ENCODE data around the gene DDX47.
A peak's percentile ranks its signal among the peaks of the same experiment; 100 is the strongest.
"Not testable (repeated sequence)": the region's sequence is repeated elsewhere in the genome, so short reads cannot be mapped to it uniquely, and the experiment has no call there.

DDX47 gene

DNA sequence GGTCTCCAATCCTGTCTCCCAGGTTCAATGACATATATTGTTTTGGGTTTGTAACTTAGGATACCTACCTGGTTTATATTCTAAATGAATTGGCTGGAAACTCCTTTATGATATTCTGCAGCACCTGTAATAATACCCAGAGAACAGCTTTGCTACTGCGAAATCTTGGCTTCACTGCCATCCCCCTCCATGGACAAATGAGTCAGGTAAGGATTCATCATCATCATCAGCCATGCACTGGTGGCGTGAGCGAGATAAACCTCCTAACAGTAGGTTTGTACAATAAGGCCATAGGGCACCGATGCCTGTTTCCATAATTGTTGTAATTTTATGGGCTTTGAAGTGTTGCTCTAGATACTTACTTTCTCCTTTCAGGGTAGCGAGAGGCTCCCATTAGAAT lies 10.7 kb downstream of the DDX47 start:
- DNase-seq: no peak

DNA sequence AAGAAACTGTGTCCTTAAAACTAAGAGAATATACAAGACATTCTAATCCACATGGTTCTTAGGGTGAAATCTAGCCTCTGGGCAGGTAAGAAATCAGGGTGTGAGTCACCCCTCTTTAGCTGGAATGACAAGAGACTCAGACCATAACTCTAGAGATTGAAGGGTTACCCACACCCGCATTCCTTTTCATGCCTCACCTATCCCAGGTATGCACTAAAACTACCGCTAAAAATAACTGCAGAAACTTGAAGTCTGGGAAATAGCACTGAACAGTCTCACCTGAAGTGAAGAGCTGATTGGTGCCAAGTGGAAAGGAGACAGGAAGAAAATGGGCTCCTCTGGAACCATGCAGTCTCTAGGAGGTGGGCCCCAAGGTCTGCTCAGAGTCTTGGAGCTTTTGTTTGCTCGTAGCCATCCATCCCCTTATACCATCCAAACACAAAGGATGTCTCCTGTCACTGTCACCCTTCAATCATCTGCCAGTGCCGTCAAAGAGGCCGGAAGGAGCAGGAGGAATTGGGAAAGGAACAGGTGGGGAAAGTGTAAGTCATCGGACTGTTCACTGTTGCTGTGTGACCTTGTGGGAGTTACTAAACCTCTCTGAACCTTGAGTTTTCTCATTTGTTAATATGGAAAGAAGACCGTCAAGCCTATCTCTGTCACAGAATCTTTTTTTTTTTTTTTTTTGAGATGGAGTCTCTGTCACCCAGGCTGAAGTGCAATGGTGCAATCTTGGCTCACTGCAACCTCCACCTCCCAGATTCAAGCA lies 22.4 kb downstream of the DDX47 start:
- DNase-seq: no peak

DNA sequence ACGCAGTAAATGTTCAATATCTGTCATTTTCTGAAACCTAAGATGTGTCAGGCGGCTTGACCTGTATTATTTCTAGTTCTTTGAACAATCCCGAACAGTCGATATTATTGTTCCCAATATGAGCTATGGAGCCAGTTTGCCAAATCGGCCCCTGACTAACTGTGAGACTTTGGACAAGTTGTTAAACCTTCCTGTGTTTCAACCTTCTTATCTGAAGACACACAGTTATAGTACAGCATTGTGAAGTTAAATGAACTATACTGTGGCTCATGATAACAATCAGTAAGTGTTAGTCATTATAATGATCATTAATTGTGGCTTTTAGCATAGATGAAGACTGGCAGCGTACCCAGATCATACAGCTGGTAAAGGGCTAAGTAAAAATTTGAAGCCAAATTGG lies 23.4 kb downstream of the DDX47 start:
- DNase-seq: no peak

DNA sequence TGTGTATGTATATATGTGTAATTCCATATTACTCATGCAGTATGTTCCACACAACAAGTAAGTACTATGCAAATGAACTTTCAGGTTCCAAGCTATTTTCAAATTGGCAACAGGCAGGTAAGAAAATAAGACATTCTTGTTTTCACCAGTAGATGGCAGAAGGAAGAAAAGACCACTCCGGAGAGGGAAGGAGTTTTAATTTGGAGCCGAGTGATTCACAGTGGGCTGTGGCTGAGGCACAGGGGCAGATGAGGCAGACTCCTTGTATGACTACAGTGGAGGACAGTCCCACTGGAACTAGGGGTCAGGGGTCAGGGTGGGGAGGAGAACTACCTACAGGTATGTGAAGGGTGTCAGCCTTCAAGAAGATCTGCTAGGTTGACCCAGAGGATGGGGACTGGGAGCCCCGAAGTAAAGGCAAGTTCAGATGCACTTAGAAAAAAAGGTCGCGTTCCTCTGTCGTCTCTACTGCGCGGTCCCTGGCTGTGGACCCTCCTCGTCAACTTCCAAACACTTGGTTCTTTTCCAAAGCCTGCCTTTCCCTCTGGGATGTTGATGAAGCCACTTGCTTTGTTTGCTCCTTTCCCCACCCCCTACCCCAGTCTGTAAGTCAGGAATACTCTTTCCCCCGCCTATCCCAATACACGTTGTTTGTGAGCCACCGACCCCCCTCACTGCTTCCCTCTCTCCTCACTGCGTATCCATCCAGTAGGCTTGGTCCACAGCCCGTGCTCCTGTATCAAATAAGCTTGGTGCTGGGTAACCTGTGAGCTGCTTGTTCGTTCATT lies 24.1 kb downstream of the DDX47 start:
- peak; percentile 31 for DNase-seq

DNA sequence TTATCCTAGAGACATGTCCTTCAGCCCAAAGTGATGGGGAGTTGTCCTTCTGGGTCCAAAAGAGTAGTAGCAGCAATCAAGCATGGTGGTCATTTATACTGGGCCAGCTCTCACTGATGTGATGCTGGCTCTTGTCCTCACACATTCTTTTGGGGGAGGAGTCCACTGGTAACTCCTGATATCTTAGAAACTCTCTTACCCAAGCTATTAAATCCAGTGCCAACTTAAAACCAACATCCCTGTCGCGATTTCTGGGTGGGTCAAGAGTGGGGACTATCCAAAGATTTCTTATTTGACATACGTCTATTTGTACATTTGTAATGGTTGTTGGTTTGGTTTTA lies 24.6 kb downstream of the DDX47 start:
- no peak for DNase-seq

DNA sequence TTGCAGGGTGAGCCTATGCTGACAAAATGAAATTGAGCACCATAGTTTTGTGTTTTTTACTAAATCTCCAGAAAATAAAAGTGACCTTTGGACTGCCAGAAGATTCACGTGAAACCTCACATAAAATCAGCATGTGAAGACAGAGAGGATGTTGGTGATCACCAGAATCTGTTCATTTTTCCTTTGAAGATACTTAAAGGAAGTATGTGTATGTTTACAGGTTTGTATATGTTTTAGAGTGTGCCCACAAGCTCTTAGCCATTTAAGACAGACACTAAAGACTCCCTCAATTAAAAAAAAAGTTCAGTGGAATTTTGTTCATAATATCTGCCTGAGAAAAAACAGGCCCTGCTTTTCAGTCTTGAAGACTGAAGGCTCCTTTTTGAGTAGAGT lies 25.9 kb downstream of the DDX47 start:
- DNase-seq: no peak

DNA sequence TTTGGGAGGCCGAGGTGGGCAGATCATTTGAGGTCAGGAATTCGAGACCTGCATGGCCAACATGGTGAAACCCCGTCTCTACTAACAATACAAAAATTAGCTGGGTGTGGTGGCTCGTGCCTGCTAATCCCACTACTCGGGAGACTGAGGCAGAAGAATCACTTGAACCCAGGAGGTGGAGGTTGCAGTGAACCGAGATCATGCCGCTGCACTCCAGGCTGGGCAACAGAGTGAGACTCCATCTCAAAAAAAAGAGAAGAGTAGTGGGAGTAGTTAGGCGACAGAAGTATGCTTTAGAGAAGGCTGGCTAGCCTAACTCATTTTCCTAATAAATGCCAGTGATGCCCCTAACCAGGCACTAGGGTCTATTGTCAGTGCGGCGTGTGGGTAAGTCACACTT lies 26.3 kb downstream of the DDX47 start:
- DNase-seq: not testable (repeated sequence)

DNA sequence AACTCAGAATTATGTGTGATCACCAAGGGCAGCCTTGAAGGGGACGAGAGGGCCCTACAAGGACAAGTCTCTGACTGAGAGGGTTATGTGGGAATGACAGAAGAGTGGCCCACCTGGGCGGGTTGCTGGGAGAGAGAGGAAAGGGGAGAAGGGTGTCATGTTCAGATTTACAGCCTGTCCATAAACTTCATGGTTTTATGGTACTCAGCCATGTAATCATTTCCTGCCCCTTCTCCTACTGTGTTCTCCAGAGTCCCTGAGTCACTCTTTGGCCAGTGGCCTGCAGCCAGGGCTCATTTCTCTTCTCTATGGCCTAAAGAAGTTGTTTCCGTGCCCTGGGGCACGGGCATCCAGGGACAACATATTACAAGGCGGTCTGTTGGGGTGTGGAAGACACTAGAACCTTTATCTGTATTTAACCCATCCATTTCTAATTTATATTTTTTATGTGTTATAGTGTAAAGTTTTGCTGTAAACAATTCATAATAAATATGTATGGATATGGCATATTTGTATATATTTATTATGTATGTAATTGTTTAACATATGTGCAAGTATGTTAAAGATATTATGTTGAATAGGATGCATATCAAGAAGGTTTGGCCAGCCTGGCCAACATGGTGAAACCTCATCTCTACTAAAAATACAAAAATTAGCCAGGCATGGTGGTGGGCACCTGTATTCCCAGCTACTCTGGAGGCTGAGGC lies 26.9 kb downstream of the DDX47 start:
- no peak for DNase-seq

DNA sequence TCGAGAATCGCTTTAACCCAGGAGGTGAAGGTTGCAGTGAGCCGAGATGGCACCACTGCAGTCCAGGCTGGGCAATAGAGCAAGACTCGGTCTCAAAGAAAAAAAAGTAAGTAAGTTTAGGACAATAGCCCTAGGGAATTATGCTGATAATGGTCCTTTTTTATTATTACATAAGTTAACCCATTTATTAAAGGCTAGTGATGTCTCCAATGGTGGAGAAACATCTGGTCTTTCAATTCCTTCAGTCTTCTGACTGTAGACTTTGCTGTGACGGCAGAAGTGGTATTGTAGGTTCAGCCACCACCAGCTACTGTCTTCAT lies 27.4 kb downstream of the DDX47 start:
- DNase-seq: no peak

DNA sequence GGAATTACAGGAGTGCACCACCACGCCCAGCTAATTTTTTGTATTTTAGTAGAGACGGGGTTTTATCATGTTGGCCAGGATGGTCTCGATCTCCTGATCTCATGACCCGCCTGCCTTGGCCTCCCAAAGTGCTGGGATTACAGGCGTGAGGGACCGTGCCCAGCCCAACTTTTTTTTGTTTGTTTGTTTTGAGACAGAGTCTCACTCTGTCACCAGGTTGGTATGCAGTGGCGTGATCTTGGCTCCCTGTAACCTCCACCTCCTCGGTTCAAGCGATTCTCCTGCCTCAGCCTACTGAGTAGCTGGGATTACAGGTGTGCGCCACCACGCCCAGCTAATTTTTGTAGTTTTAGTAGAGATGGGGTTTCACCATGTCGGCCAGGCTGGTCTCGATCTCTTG lies 28.3 kb downstream of the DDX47 start:
- DNase-seq: not testable (repeated sequence)

DNA sequence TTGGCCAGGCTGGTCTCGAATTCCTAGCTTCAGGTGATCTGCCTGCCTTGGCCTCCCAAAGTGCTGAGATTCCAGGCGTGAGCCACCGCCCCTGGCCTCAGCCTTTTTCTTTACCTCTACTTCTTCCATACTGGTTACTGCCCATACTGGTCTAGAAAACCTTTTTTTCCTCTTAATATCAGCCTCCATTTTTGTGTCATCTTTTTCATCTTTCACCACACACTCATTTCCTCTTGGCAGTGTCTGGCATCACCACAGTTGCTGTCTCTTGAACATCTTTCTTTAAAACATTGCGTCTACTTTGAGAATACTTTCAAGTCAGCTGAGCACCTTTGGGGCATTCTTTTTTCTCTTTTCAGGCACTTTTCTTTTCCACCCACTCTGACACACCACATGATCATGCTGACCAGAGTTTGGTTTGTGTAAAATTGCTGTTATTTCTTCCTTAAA lies 32.7 kb downstream of the DDX47 start:
- no peak for DNase-seq

DNA sequence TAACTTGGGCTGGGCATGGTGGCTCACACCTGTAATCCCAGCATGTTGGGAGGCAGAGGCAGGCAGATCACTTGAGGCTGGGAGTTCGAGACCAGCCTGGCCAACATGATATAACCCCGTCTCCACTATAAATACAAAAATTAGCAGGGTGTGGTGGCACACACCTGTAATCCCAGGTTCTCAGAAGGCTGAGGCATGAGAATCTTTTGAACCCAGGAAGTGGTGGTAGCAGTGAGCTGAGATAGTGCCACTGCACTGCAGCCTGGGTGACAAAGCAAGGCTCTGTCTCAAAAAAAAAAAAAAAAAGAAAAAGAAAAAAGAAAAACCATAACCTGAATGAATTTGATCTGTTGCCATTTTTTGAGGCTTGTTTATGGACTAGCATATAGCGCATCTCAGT lies 33.6 kb downstream of the DDX47 start:
- DNase-seq: not testable (repeated sequence)

DNA sequence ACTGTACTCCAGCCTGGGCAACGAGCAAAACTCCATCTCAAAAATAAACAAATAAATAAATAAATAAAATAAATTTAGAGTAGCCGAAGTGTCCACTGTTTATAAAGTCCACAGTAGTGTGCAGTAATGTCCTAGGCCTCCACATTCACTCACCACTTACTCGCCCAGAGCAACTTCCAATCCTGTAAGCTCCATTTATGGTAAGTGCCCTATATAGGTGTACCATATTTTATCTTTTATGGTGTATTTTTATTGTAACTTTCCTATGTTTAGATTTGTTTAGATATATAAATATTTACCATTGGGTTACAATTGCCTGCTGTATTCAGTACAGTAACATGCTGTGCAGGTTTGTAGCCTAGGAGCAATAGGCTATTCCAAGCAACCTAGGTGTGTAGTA lies 40.3 kb downstream of the DDX47 start:
- DNase-seq: no peak

DNA sequence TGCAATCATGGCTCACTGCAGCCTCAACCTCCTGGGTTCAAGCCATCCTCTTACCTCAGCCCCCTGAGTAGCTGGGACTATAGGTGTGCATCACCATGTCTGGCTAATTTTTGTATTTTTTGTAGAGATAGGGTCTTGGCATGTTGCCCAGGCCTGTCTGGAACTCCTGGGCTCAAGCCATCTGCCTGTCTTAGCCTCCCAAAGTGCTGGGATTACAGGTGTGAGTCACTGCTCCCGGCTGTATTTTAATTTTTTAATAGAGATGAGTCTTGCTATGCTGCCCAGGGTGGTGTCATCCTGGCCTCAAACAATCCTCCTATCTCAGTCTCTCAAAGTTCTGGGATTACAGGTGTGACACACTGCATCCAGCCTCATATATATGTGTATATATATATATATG lies 46.5 kb downstream of the DDX47 start:
- peak; percentile 45 for DNase-seq

DNA sequence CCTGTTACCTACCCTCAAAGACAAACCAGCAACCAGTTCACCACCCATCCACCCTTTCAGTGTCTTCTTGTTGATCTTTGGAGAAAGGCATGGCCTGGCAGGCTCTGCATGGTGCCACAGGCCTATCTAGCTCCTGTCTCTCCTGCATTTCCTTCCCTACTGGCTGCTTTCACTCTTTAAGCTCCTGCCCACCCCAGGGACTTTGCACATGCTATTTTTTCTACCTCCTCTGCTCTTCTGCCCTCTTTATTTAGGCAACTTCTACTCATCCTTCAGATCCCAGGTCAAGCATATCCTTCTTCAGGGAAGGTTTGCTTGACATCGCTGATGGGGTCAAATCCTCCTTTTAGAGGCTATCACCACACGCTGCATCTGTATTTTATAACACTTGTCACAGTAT lies 51.1 kb downstream of the DDX47 start:
- DNase-seq: no peak

DNA sequence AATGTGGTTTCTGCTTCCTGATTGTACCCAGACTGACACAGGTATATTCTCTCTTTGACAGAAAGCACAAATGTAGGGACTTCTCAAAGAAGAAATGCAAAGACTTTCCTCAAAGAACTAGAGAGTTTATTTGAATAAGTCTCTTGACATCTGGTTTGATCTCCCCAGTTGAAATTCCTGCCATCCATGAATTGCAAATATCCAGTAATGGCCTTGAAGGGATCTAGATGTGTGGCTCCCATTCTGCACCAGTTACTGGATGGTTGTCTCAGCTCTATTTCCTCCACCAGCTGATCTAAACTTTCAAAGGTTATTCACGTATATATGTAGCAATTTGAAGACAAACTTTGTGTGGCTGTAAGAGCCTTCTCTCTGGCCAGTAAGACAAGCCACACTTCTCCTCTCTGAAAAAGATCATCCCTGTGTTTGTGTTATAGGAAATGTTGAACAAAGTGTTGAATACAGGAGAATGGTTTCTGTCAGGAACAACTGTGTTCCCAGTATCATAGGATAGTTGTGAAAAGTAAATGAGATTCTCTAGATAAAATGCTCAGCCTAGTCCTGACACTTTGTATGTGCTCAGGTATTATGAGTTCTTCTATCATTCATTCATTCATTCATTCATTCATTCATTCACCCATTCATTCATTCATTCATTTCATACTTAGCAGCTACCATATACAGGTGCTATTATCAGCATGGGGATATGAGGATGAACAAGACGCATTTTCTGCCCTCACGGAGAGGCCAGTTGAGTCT lies 55.5 kb downstream of the DDX47 start:
- DNase-seq: no peak

DNA sequence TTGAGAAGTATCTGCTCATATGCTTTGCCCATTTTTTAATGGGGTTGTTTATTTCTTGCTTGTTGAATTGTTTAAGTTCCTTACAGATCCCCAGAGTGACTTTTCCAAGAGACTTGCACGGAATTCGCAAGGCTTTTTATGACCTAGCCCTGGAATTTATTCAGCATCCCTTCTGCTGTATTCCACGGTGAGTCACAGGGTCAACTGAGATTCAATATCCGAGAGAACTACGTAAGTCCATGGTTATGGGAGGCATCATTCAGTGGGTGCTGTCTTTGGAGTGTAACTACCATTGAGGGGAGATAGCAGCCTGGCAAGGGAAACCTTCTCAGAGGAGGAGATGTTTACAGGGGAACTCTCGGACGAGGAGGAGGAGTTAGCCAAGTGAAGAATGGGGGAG lies 57.3 kb downstream of the DDX47 start:
- no peak for DNase-seq

DNA sequence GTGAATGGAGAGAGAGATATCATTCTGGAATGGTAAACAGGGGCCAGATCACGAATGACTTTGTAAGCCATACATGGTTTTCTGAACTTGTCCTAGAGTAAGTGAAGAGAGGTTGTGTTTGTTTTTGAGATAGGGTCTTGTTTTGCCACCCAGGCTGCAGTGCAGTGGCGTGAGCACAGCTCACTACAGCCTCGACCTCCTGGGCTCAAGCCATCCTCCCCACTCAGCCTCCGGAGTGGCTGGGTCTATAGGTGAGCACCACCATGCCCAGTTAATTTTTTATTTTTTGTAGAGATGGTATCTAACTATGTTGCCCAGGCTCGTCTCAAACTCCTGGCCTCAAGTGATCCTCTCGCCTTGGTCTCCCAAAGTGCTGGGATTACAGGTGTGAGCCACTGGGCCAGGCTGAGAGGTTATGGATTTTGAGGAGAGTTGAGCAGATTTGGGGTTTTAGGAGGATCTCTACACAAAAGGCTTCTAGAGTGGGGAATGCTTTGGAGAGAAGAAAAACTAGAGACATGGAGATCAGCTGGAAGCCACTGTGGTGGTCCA lies 58.5 kb downstream of the DDX47 start:
- DNase-seq: no peak

DNA sequence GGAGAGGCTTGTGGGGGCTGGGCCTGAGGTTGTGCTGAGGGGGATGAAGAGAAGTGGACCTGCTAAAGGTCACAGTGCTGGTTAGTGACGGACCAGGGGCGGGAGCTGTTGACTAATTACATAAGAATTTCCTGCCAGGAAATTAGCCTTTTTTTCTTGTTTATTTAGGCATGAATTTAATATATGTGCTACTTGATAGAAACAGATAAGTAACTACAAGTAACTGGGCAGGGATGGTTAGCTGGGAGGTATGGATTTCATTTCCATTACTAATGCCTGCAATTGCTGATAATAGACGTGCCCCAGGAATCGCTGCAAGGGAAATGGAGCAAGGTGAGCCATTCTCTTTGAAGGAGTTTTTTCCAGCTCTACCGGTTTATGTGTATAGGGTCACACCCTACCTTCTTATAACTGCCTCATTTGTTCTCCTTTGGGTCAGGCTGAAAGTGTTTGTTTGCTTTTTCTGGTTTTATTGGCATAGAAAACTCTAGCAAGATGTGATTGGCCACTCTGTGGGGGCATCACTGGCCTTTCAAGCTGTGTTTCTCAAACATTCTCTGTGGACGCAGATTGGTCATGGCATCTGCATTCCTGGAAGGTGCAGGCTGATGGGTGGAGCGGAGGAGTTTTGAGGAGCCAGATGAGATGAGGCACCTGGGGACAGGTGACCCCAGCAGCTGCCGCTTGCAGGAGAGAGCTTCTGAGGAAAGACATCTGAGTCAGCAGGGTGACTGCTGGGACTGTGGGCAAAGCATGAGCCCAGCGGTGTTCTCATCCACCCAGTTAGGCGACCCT lies 59.2 kb downstream of the DDX47 start:
- peak; percentile 75 for DNase-seq

DNA sequence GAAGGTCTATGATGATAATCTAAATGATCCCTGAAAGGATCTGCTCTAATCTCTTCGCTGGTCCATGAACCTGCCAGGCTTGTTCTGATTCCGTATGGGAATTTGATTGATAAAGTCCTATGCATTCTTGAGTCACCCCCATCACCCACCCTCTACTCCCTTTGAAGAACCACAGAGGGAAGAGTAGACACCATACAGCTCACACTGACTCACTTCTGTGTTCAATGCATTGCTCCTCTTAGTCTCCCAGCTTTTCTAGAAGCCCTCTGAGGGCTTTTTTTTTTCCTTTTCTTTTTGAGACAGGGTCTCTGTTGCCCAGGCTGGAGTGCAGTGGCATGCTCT lies 59.8 kb downstream of the DDX47 start:
- no peak for DNase-seq

DNA sequence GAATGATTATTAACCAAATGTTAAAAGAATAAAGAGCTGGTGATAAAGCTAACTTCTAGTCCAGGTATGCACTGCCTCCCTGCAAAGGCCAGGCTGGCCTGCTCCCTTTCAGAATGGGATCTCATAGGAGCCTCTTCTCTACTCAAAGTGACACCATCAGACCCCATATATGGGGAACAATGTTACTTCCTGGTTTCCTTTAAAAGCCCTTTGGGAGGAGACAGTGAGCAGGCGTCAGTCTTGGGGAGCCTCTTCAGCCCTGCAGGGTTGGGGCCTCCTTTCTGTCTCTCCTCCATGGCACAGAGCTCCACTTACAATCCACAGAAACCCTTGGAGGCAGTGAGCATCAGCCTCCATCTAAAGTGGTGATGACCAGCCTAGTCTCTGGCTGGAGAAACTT lies 60.9 kb downstream of the DDX47 start:
- no peak for DNase-seq

DNA sequence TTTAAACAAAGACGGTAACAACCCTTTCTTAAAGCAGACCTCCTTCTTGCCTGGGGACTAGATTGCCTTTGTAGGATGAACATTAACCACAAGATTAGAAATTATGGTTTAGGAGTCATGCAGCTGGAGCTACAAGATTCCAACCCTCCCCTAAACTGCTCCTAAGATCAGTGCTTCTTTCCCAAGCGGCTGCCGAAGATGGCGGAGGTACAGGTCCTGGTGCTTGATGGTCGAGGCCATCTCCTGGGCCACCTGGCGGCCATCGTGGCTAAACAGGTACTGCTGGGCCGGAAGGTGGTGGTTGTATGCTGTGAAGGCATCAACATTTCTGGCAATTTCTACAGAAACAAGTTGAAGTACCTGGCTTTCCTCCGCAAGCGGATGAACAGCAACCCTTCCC lies 62.2 kb downstream of the DDX47 start:
- not testable (repeated sequence) for DNase-seq
